ENCODE measurements around the gene UBASH3B. TPM values are rescaled to one million over a fixed set of nuclear protein-coding genes. Genes with fewer than 3 reads are reported as not detected.

Gene UBASH3B
- total and polyA plus RNA-seq, 9 donors: 0.31 to 5.9 (median 1.8) TPM

DNA sequence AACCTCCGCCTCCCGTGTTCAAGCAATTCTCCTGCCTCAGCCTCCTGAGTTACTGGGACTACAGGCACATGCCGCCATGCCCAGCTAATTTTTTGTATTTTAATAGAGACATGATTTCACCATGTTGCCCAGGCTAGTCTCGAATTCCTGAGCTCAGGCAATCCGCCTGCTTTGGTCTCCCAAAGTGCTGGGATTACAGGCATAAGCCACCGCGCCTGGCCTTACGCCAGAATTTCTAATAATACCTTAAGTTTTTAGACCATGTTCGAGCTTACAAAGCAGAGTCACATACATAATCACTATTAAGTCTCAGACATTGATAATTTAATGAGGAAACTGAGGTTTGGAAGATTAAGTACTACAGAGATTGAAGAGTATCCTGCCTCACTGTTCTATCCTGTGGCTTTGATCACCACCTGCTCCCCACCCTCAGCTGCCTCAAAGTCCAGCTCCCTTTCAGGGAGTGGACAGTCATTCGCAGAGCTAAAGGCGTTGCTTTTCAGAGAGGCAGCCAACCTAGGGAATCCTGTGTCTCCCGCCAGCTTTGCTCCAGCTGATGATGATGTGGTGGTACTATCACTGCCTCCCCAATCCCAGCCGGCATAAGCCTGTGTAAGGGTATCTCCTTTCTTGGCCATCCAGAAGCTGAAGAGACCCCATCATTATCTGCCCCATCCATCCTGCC lies 7.7 kb downstream of the UBASH3B start:
- H3K4me3 ChIP-seq: no peak overlapping the region
- no peaks in the 10 kb centered on the region for H3K4me1 ChIP-seq (ENCODE audit: insufficient read depth)
- no peaks in the 10 kb centered on the region for H3K27me3 ChIP-seq
- intact Hi-C loops (cut with DNase I): no loop called here
- 89 to 92% (median 90%) methylated on average over 13 of the region's 13 CpGs for WGBS, 3 donors
- H3K36me3 ChIP-seq: no peaks in the 10 kb centered on the region
- DNase-seq: no peak
- no peaks in the 10 kb centered on the region for H3K9me3 ChIP-seq
- TF ChIP-seq POLR2A (IDR thresholded peaks at IDR 0.05) (no peak), CTCF (IDR thresholded peaks at IDR 0.05) (no peak), EP300 (IDR thresholded peaks at IDR 0.05) (no peak)
- no peak overlapping the region for H3K27ac ChIP-seq

- TF ChIP-seq POLR2A (IDR thresholded peaks at IDR 0.05) (no peak), CTCF (IDR thresholded peaks at IDR 0.05) (no peak), EP300 (IDR thresholded peaks at IDR 0.05) (no peak)
- H3K27me3 ChIP-seq: no peaks in the 10 kb centered on the region
- no peaks in the 10 kb centered on the region for H3K9me3 ChIP-seq
- H3K4me3 ChIP-seq: no peak overlapping the region
- DNase-seq: no peak
- no peak overlapping the region for H3K27ac ChIP-seq
- no peaks in the 10 kb centered on the region for H3K4me1 ChIP-seq (ENCODE audit: insufficient read depth)
- intact Hi-C loops (cut with DNase I): no loop called here
- no peaks in the 10 kb centered on the region for H3K36me3 ChIP-seq
- WGBS, 3 donors: 84 to 89% (median 88%) methylated on average over 4 of the region's 4 CpGs
These were observed 8.2 kb downstream of the UBASH3B start for GRCh38 chr11:122663764-122664163.

- intact Hi-C loops (cut with DNase I): no loop called here
- WGBS, 3 donors: 93 to 100% (median 96%) methylated on average over 1 of the region's 1 CpG
- TF ChIP-seq EP300 (IDR thresholded peaks at IDR 0.05) (no peak), POLR2A (IDR thresholded peaks at IDR 0.05) (no peak)
- Histone ChIP-seq H3K4me1 (ENCODE audit: insufficient read depth) (no peaks in the 10 kb centered on the region), H3K9me3 (no peaks in the 10 kb centered on the region), H3K27me3 (no peaks in the 10 kb centered on the region), H3K27ac (no peak overlapping the region), H3K4me3 (no peak overlapping the region), H3K36me3 (no peaks in the 10 kb centered on the region)
- DNase-seq: no peak
These were observed 8.7 kb downstream of the UBASH3B start for GRCh38 chr11:122664188-122664587.

DNA sequence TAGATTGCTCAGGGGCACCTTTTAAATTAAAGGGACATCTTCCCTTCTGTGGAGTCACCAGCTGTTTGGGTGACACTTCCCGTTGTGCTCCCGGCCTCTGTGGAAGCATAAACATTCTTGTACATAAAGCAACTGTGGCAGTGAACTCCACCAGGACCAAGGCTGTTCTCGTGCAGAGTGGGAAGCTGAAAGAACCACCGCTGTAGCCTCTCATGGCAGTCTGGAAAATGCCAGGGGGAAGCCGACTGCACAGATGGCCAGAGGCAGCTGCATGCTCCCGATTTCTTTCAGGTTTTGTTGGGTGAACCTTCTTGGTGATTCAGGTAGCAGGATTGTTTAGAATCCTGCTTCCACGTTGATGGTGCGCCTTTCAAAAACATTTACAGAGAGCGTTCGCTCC lies 10.3 kb downstream of the UBASH3B start:
- DNase-seq: no peak
- intact Hi-C loops (cut with DNase I): no loop called here
- no peaks in the 10 kb centered on the region for H3K36me3 ChIP-seq
- H3K9me3 ChIP-seq: no peaks in the 10 kb centered on the region
- no peak overlapping the region for H3K4me3 ChIP-seq
- H3K27ac ChIP-seq: no peak overlapping the region
- no peaks in the 10 kb centered on the region for H3K27me3 ChIP-seq
- H3K4me1 ChIP-seq (ENCODE audit: insufficient read depth): no peaks in the 10 kb centered on the region
- WGBS, 3 donors: 20 to 53% (median 33%) methylated on average over 10 of the region's 10 CpGs
- TF ChIP-seq POLR2A (IDR thresholded peaks at IDR 0.05): no peak
- TF ChIP-seq EP300 (IDR thresholded peaks at IDR 0.05): no peak
- TF ChIP-seq CTCF (IDR thresholded peaks at IDR 0.05): no peak

- no peaks in the 10 kb centered on the region for H3K27me3 ChIP-seq
- no peak overlapping the region for H3K27ac ChIP-seq
- H3K36me3 ChIP-seq: no peaks in the 10 kb centered on the region
- TF ChIP-seq EP300 (IDR thresholded peaks at IDR 0.05): no peak
- no peak for TF ChIP-seq POLR2A (IDR thresholded peaks at IDR 0.05)
- TF ChIP-seq CTCF (IDR thresholded peaks at IDR 0.05): no peak
- H3K4me1 ChIP-seq (ENCODE audit: insufficient read depth): no peaks in the 10 kb centered on the region
- no peak for DNase-seq
- intact Hi-C loops (cut with DNase I): no loop called here
- H3K9me3 ChIP-seq: no peaks in the 10 kb centered on the region
- no peak overlapping the region for H3K4me3 ChIP-seq
These were observed 11.2 kb downstream of the UBASH3B start for GRCh38 chr11:122666743-122667142.
